ENCODE results near the gene LPXN.
"Not testable (repeated sequence)": the region's sequence is repeated elsewhere in the genome, so short reads cannot be mapped to it uniquely, and the experiment has no call there.

LPXN gene

DNA sequence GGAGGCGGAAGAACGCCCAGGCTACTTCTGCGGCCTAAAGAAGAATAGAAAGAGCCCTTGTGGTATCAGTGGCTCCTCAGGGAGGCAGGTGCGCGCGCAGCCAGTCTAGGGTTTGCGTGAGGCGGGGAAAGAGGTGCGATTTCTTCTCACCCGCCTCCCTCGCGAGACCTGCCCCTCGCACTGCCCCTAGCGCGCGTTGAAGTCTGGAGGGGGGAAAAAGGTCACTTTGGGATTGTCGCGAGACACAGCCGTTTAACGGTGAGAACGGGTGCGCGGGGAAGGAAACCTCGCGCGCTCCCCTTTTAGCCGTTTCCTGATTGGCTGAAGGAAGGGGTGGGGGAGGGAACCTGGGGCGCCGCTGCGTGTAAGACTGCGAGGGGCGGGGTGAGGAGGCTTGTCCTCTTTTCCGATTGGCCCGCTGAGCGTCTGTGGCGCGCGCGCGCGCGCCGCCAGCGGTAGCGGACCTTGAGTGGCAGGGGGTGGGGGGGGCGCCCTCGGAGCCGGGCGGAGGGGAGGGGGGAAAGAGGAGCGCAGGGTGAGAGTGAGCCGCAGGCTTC is 3.1 kb upstream of the LPXN start, which contains the start of gene ZFP91:
ZFP91 (plus strand) TSS at position 429 of the 557 bp plus-strand sequence. CDS start 219 bp downstream, outside the sequence.
- DNase-seq: peak; percentile 94

DNA sequence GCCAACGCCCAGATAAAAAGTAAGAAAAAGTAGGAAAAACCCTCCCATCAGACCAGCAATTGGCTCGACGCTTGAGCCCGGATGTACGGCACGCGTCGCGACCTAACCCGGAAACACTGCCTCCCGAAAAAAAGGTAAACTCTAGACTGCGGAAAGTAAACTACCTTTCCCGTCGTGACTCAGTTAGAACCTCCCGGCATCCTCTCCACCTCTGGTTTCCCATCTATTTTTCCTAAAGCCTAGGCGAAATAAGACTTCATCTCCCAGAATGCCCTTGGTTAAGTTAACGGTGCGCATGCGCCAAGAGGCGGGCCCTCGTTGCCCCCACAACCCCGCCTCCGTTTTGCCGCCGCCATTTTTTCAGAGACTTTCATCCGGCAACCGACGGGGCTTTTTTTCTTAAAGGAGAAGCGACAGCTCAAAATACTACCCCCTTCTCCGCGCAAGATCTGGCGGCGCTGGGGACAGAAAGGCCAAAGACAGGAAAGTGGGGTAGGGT is 2.5 kb upstream of the LPXN start:
- DNase-seq: peak; percentile 97

DNA sequence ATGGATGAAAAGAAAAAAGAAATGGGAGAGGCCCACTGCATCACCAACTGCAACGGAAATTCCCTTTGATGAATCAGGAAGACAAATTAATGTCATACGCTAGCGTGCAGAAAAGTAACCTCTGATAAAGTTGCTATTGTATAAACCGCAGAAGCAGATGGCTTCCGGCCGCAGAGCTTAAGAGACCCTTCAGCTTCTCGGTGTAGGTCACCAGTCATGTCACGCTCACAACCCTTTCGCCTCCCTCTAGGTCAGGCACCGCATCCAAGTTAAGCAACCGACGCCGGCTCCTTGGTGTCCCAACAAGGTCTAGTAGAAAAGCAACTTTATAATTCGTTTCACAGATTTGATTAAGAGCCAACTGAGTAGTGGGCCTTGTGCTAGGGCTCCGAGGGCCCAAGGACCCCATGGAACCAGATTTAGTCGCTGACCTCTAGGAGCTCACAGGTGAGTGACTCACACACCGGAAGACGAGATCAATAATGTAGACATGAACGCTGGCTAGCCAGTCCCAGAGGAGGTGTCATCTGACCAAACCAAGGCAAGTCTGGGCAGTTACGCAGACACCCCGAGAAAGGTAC is 2.0 kb upstream of the LPXN start:
- no peak for DNase-seq

- no peak for DNase-seq
Observed at GRCh38 chr11:58576887-58577471, 1.3 kb upstream of the LPXN start.

DNA sequence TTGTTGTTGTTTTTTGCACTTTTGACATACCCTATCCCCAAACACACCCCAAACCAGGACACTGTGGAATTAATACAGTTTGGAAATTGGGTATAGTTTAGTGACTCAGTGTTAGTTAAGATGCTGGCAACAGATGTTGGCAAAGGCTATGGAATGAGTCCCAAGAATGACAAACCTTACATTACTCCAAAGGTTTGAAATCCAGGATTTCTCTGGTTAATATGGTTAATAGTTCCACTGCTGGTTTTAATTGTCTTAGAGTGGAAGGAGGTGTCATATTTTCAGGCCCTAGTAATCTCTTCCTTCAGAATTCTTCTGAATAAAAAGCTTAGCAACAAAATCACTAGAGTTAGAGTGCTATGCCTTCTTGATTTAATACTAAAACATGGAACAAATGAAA is 775 bp downstream of the LPXN start:
- DNase-seq: no peak

DNA sequence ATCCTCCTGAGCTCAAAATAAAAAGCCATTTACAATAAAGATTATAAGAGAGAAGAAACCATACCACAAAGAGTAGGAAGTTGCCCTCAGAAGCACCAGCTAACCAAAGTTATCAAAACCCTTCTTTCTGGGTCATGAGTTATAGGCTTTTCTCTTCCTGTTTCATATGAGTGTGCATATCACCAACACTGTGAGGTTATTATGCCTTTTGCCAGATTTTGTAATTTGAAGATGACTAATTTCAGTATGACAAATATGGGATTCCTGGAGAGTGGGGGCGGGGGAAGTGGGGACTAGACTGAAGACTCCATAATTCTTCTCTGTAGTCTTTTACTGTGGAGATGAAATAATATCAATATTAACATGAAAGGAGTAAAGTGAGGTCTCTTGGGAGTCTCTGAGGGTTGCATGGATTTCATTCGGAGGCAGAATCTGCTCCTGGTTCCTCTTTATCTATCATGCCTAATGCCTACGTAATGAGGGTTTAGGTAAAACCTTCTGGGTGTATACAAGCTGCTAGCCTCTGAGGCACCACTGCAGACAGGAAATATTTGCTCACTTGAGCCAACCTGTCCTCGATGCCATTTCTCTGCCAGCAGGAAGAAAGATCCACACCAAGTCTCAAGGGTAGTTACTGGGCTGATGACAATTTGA is 2.1 kb downstream of the LPXN start:
- no peak for DNase-seq

DNA sequence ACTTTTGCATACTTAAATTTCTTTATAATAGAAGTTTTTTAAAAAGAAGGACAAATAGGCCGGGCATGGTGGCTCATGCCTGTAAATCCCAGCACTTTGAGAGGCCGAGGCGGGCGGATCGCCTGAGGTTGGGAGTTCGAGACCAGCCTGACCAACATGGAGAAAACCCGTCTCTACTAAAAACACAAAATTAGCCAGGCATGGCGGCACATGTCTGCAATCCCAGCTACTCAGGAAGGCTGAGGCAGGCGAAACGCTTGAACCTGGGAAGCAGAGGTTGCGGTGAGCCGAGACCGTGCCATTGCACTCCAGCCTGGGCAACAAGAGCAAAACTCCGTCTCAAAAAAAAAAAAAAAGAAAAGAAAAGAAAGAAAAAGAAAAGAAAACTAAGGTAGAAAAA is 2.8 kb downstream of the LPXN start:
- DNase-seq: not testable (repeated sequence)

DNA sequence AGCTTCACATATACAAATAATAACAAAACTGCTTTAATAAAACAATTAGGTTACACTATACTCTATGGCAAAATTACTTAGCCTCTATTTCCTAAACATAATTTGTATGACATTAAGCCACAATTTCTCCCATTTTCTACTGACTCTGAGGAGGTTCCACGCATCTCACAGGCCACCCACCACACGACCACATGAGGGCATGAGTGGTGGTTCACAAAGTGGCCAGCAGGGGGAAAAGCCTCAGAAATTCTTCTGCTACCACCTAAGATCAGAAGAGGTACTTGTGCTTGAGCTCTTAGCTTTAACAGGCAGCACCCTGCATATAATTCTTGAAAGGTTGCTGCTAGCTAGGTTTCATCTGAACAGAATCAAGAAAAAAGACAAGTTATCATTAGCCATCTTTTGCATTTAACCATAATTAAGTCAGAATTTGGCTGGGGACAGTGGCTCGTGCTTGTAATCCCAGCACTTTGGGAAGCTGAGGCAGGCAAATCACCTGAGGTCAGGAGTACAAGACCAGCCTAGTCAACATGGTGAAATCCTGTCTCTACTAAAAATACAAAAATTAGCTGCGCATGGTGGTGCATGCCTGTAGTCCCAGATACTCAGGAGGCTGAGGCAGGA is 7.7 kb downstream of the LPXN start:
- DNase-seq: peak; percentile 18

DNA sequence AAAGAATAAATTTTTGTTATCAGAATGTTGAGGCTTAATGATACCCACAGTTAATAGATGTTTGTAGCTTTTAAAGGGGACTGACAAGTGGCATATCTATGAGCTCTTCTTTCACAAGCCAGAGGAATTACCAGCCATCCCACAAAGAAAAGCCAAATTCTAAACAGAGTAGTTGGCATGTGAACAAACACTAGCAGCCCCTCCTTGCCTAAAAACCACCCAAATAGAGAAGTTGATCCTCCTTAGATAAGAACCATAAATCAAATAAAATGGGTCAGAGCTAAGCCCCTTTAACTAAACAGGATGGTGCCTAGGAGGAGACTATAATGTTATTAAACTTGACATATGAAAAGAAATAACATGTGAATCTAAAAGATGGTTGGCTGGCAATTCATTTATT is 11.4 kb downstream of the LPXN start:
- no peak for DNase-seq

GRCh38 chr11:58562375-58562800 is 13.3 kb downstream of the LPXN start:
- no peak for DNase-seq

DNA sequence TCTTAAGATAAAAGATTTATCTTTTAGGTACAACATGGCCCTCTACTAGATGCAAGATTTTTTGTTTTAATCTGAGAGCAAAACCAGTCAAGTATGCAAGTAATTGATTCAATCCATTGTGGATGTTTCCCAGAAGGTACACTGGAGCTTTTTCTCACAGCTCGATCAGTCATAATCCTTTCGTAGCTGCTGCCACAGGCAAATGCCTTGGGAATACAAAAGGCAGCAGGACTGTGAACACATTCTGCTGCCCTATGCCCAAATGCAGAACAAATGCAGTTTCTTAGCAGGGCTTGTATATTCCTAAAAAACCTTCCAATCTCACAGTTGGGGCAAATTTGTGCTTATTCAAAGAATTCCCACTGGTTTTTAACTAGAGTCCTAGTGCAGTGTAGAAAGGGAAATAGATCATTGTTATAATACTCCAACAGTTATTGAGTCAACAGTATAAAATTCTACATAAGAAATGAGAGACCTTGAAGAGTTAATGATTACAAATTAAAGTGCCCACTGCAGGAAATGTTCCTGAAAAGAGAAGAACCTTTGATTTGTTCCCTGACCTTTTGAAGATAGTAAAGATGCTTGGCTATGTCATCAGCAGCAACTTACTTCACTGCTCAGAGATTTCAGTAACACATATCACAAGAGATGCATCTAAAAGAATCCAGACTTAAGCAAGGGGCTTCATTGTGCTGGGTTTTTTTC is 14.1 kb downstream of the LPXN start:
- no peak for DNase-seq

DNA sequence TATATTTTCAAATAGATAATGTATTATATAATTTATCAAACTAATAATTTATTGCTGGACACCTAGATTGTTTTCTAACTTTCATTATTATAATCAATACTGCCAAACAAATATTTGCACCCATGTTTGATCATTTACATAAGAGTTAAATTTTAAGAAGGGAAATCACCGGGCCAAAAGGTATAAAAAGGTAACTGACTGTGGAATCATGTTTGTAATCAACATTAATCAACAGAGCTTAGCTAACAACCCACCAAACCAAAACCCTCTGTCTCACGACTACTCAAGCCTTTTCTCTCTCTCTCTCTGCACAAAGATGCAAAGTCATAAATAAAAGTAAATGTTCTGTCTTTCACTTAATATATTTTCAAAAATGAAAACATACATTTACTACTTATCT is 14.8 kb downstream of the LPXN start:
- DNase-seq: no peak

DNA sequence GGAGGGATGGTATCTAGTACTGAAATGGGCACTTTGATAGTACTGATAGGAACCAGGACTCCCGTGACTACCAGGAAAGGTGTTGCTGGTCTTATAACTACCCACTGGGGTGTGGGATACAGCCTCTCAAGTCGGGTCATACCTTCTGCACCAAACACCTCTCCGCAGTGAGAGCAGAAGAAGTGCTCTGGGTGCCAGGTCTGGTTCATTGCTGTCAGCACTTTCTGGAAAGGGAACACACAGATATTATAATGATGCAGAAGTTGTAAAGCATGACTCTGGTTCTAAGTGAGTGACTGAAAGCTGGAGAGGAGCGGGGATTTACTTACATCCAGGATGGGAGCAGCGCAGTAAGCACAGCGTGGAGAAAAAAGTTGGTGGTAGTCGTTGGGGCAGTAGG is 26.0 kb downstream of the LPXN start:
- no peak for DNase-seq

DNA sequence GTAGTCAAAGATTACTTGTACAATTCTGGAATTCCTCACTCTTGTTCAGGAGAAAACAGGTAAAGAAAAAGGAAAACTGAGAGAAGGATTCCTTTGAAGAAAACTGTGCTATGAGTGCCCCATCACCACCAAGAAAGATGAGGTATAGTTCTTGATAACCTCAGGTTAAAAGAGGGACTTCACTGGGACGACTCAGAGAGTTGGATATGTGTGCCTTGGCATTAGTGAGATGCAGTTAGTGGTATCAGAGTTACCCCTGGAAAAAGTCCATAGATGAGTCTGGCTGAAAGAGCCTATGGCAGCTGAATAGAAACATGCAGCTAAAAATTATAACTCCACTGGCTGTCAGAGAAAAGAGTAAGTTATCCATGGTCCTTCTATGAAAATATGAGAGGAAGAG is 28.8 kb downstream of the LPXN start:
- DNase-seq: no peak

GRCh38 chr11:58531865-58532341 is 43.8 kb downstream of the LPXN start:
- DNase-seq: no peak

- DNase-seq: peak; percentile 32
Observed at GRCh38 chr11:58530236-58530635, 45.4 kb downstream of the LPXN start.

DNA sequence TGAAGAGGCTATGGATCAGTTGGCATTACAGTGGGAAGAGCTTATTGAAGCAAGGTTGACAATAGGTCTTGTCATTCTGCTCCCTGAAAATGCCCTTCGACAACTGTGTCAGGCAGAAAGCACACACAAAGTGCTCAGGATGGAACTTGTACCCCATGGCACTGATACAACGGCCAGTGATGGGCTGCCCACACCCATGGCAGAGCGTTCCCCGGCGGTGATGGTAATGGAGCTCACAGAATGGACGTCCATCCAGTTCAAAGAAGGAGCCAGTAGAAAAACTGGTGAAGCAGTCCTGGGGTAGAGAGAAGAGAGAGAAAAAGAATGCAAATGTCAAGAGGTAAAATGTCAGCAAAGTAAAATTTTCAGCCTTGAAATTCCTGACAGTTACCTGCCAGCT is 48.2 kb downstream of the LPXN start:
- DNase-seq: no peak

- no peak for DNase-seq
Observed at GRCh38 chr11:58526721-58527120, 48.9 kb downstream of the LPXN start.

DNA sequence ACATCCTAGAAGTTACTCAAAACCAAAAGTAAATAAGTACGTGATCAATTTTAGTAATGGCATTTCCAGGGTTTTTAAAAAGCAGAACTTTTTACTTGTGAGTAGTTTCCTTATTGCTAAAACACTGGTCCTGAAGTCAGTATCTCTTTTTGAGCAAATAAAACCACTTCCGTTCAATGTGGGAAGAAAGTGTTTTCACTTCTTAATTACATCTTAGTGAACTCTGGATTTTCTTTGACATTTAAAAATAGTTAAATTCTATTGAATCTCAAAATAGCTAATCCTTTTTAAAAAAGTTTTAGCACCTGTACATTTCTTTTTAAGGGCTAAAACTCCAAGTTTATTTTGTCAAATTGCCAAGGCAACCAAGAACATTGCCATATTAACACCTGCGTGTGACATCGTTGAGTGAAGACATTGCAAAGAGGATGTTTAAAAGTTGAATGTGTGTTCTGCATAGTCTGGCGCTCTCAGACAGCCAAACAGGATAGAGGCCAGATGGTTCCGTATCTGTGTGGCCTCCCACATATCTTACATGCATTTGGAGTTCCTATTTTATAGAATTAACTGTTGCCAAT is 50.5 kb downstream of the LPXN start:
- no peak for DNase-seq

DNA sequence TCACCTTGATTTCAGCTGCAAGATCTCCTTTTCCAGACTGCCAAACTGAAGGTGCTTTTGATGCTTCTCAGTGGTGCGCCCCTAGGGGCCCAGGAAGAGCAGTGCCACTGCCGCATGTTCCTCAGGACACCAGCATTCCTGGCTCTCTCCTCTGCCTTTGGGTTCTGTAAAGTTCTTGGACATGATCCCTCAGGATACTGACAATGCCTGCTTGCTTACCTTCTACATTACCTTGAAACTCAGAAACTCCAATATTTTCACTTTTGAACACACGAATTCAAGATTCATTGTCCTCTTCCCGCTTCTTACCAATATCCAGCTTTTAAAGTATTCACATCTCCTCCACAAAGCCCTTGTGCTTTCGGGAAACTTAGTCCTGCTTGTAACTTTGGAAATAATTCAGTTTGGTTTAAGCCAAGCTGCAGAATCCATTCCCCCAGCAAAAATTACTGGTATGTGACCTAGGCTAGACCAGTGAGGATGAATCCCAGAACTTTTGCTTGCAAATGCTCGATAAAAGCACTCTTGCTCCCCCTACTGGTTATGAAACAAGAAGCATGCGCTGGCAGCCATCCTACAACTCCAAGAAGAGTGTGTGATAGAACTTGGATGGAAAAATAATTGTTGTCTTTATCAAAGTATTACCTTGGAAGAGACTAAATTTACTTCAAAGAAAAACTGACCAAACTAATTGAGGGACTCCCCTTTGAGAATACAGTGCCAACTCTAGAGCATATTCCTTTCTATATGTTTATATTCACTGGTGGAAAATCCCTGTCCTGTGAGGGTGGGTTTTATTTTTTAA is 51.2 kb downstream of the LPXN start:
- DNase-seq: peak; percentile 52

GRCh38 chr11:58513747-58514367 is 61.8 kb downstream of the LPXN start:
- peak; percentile 9 for DNase-seq

Data from NCI-H510A treated with DMSO at 0.1 percent for 48 hours (cell line).